ENCODE measurements around the gene CAPN12.

DNA sequence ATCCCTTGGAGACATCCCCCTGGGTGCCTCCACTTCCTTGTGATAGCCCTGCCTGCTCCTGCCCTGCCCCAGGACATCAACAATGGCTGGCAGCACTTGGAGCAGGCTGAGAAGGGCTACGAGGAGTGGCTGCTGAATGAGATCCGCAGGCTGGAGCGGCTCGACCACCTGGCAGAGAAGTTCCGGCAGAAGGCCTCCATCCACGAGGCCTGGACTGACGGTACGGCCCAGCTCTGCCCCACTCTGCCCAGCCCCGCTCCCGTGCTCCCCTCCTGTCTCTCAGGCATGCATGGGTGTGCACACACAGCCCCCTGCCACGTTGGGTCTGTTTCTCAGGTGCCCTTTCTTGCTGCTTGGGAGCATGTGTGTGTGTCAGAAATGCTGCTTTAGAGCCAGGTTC lies 26.4 kb downstream of the CAPN12 start:
- TF ChIP-seq, protein P1, sequence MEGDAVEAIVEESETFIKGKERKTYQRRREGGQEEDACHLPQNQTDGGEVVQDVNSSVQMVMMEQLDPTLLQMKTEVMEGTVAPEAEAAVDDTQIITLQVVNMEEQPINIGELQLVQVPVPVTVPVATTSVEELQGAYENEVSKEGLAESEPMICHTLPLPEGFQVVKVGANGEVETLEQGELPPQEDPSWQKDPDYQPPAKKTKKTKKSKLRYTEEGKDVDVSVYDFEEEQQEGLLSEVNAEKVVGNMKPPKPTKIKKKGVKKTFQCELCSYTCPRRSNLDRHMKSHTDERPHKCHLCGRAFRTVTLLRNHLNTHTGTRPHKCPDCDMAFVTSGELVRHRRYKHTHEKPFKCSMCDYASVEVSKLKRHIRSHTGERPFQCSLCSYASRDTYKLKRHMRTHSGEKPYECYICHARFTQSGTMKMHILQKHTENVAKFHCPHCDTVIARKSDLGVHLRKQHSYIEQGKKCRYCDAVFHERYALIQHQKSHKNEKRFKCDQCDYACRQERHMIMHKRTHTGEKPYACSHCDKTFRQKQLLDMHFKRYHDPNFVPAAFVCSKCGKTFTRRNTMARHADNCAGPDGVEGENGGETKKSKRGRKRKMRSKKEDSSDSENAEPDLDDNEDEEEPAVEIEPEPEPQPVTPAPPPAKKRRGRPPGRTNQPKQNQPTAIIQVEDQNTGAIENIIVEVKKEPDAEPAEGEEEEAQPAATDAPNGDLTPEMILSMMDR (IDR thresholded peaks at IDR 0.05 in 8 of 11, conservative IDR thresholded peaks at IDR 0.05 in 3 of 11), result no peak
- TF ChIP-seq POLR2A (IDR thresholded peaks at IDR 0.05), result no peak
